Natural killer cell treated with Interleukin-12 subunit alpha and Interleukin-12 subunit beta and Interleukin-15 and Interleukin-18, amount 100 ng/mL, for 72 hours (primary cell): Measurements from ENCODE around the gene PPP1R9A. TPM values are rescaled to one million over a fixed set of nuclear protein-coding genes. Genes with fewer than 3 reads are reported as not detected.

Experiments used
- ATAC-seq, 2 donors: fragments of 150-1000 bp; cut with Tn5 transposase in 1 of 2; sonication (Bioruptor Pico), chemical (Tn5 transposase) in 1 of 2; 2 replicates each; pipeline ENCODE4 v1.10.0; 2021
- DNase-seq: peaks from one replicate; pipeline ENCODE4 v3.0.0; 2022; ENCODE audit warnings: low spot score
- H3K27ac Mint-ChIP-seq, 2 donors: 1 replicate in 1 of 2; 2 replicates in 1 of 2; pipeline ENCODE4 v1.8.0; 2022; ENCODE audit warnings: mixed read lengths in 2 of 2, mild to moderate bottlenecking in 1 of 2, moderate library complexity in 1 of 2
- H3K27me3 Mint-ChIP-seq, 2 donors: 1 replicate in 1 of 2; 2 replicates in 1 of 2; pipeline ENCODE4 v1.8.0; 2022; ENCODE audit warnings: mixed read lengths in 2 of 2
- H3K36me3 Mint-ChIP-seq: one replicate; pipeline ENCODE4 v1.8.0; 2022; ENCODE audit warnings: mixed read lengths
- H3K4me1 Mint-ChIP-seq, 2 donors: 1 replicate in 1 of 2; 2 replicates in 1 of 2; pipeline ENCODE4 v1.8.0; 2022; ENCODE audit warnings: low read depth in 2 of 2, mixed read lengths in 2 of 2, mild to moderate bottlenecking in 1 of 2
- H3K4me3 Mint-ChIP-seq: one replicate; pipeline ENCODE4 v1.8.0; 2022; ENCODE audit warnings: mixed read lengths
- H3K9me3 Mint-ChIP-seq: 2 replicates; pipeline ENCODE4 v1.8.0; 2022; ENCODE audit warnings: mixed read lengths
- total RNA-seq, 2 donors: library from RNA; stranded (reverse); gene quantifications; one replicate each; pipeline ENCODE4 v1.2.3, GENCODE V29; 2022

PPP1R9A gene
- total RNA-seq, 2 donors from 2014 or later, result 0.69 to 1.8 TPM

DNA sequence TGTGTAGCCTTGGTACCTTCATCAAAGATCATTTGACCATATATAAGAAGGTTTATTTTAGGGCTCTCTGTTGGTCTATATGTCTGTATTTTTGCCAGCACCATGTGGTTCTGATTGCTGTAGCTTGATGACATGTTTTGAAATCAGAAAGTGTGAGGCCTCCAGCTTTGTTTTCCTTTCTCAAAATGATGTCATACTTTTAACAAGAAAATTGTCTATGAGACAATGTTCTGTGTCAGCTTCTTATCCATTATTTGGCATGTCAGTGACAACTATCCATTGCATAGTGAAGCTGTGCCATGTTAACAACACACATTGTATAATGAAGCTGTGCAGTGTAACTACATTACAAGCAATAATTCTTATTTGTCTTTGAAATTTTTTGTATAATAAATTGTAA is 9.1 kb upstream of the PPP1R9A start:
- Mint-ChIP-seq H3K9me3 (no peaks in the 10 kb centered on the region), H3K27ac (no peak overlapping the region), H3K4me1 (peaks cover 3 to 4% of the 10 kb centered on the region in 2 donors), H3K36me3 (no peaks in the 10 kb centered on the region), H3K27me3 (peaks cover 0 to 2% of the 10 kb centered on the region in 2 donors), H3K4me3 (no peak overlapping the region)
- DNase-seq (no peak), ATAC-seq (no peak)

DNA sequence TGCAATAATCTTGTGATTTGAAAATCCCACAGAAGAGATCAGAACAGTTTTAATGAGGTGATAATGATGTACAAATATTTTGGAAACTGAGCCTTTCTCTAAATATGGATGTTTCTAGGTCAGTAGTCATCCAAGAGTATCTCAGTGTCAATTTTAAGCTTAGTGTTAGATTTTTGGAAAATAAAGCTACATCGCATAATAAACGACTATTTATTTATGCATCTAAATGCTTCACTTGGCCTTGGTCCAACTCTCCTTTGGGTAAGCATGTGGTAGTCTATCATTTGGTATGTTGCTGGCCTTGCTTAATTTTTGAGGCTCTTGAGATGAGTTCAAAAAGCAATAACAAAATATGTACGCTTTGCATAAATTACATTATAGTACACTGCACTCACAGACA is 5.4 kb upstream of the PPP1R9A start:
- Mint-ChIP-seq H3K27ac (no peak overlapping the region), H3K4me1 (peaks cover 3 to 4% of the 10 kb centered on the region in 2 donors), H3K27me3 (peaks cover 0 to 2% of the 10 kb centered on the region in 2 donors), H3K4me3 (no peak overlapping the region), H3K9me3 (no peaks in the 10 kb centered on the region), H3K36me3 (no peaks in the 10 kb centered on the region)
- DNase-seq (no peak), ATAC-seq (no peak)

- Mint-ChIP-seq H3K9me3 (no peaks in the 10 kb centered on the region), H3K27me3 (peaks cover 6 to 8% of the 10 kb centered on the region in 2 donors), H3K4me3 (no peak overlapping the region), H3K27ac (no peak overlapping the region), H3K36me3 (no peaks in the 10 kb centered on the region), H3K4me1 (peaks cover 0 to 6% of the 10 kb centered on the region in 2 donors)
- DNase-seq (no peak), ATAC-seq (no peak)
Observed at GRCh38 chr7:94903971-94904370, 3.4 kb upstream of the PPP1R9A start.

- no peaks in the 10 kb centered on the region for H3K9me3 Mint-ChIP-seq
- DNase-seq (no peak), ATAC-seq (no peak)
- peaks cover 0 to 6% of the 10 kb centered on the region in 2 donors for H3K4me1 Mint-ChIP-seq
- H3K36me3 Mint-ChIP-seq, result no peaks in the 10 kb centered on the region
- no peak overlapping the region for H3K27ac Mint-ChIP-seq
- peaks cover 16 to 18% of the 10 kb centered on the region in 2 donors for H3K27me3 Mint-ChIP-seq
- no peak overlapping the region for H3K4me3 Mint-ChIP-seq
Observed at GRCh38 chr7:94904982-94905381, 2.4 kb upstream of the PPP1R9A start.

GRCh38 chr7:94906065-94906851 is 1.1 kb upstream of the PPP1R9A start:
- ATAC-seq, result no peak
- Mint-ChIP-seq H3K4me1 (peaks cover 0 to 6% of the 10 kb centered on the region in 2 donors), H3K9me3 (no peaks in the 10 kb centered on the region), H3K27me3 (peaks cover 19 to 31% of the 10 kb centered on the region in 2 donors), H3K4me3 (no peak overlapping the region), H3K36me3 (no peaks in the 10 kb centered on the region), H3K27ac (no peak overlapping the region)
- no peak for DNase-seq

- peak; percentile 68 to 73 for ATAC-seq
- H3K27me3 Mint-ChIP-seq, result peaks cover 19 to 32% of the 10 kb centered on the region in 2 donors
- DNase-seq, result no peak
Observed at GRCh38 chr7:94907811-94908322, 473 bp downstream of the PPP1R9A start.

GRCh38 chr7:94908323-94909178 is 1.2 kb downstream of the PPP1R9A start:
- Mint-ChIP-seq H3K27me3 (peaks cover 19 to 32% of the 10 kb centered on the region in 2 donors), H3K27ac (no peak overlapping the region), H3K9me3 (no peaks in the 10 kb centered on the region), H3K36me3 (no peaks in the 10 kb centered on the region), H3K4me1 (peaks cover 0 to 6% of the 10 kb centered on the region in 2 donors), H3K4me3 (peak overlapping the region; percentile 51)
- ATAC-seq, result peak in 1 of 2 donors; percentile 61
- no peak for DNase-seq

More at GRCh38 chr7:94907811-94908322, 473 bp downstream of the PPP1R9A start:
- no peaks in the 10 kb centered on the region for H3K36me3 Mint-ChIP-seq
- H3K4me3 Mint-ChIP-seq, result peak overlapping the region; percentile 51
- H3K4me1 Mint-ChIP-seq, result peaks cover 0 to 6% of the 10 kb centered on the region in 2 donors
- H3K9me3 Mint-ChIP-seq, result no peaks in the 10 kb centered on the region
- no peak overlapping the region for H3K27ac Mint-ChIP-seq

DNA sequence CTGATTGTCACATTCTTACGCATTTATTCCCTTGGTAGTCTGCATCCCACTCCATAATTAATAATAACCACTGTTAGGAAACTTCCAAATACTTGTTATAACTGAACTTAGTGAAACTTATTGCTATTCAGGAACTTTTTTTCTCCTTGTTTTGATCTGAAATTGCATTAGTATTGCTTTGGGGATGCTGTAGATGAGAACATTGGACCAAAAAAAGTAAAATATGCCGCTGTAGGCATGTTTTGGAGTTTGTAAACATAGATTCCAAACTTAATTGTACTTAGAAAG is 1.7 kb downstream of the PPP1R9A start:
- Mint-ChIP-seq H3K27ac (no peak overlapping the region), H3K4me3 (no peak overlapping the region), H3K4me1 (peaks cover 0 to 6% of the 10 kb centered on the region in 2 donors), H3K36me3 (no peaks in the 10 kb centered on the region), H3K27me3 (peaks cover 19 to 32% of the 10 kb centered on the region in 2 donors), H3K9me3 (no peaks in the 10 kb centered on the region)
- ATAC-seq (no peak), DNase-seq (no peak)

GRCh38 chr7:94912085-94912484 is 4.7 kb downstream of the PPP1R9A start:
- H3K4me3 Mint-ChIP-seq, result no peak overlapping the region
- ATAC-seq (no peak), DNase-seq (no peak)
- peaks cover 0 to 6% of the 10 kb centered on the region in 2 donors for H3K4me1 Mint-ChIP-seq
- no peak overlapping the region for H3K27ac Mint-ChIP-seq
- H3K36me3 Mint-ChIP-seq, result no peaks in the 10 kb centered on the region
- H3K9me3 Mint-ChIP-seq, result no peaks in the 10 kb centered on the region
- peaks cover 19 to 32% of the 10 kb centered on the region in 2 donors for H3K27me3 Mint-ChIP-seq

DNA sequence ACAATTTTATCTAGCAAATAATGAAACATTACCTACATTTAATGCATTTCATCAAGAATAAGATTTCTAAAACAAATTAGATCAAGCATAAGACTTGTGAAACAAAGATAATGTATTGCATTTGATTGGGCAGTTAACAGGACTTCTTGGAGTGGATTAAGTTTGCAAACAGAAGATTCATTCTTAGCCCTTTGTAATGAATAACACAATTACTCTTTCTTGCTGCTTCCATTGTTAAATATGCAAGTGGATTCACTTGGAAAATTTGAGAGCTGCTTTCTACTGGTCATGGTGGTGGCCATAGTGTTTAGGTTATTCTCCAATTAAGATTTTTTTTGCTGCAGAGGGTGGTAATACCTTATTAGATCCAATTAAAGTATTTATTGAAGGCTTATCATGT is 6.0 kb downstream of the PPP1R9A start:
- no peak for ATAC-seq
- Mint-ChIP-seq H3K27me3 (peaks cover 19 to 30% of the 10 kb centered on the region in 2 donors), H3K4me3 (no peak overlapping the region), H3K27ac (no peak overlapping the region), H3K9me3 (no peaks in the 10 kb centered on the region), H3K4me1 (peaks cover 0 to 2% of the 10 kb centered on the region in 2 donors), H3K36me3 (no peaks in the 10 kb centered on the region)
- no peak for DNase-seq

DNA sequence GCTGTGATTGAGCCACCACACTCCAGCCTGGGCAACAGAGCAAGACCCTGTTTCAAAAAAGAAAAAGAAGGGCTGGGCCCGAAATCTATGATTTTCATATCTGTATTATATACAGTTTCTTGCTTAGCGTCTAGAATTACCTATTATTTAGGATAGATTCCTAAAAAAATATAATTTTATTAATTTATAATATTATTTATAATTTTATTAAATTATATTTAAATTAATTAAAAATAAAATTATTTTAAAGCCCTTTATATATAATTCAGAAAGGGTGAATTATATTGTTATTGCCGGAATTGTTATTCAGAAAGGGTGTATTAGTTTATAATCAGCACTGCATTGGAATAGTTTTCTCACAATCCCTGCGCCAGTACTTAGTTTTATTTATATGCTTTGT is 14.5 kb downstream of the PPP1R9A start:
- Mint-ChIP-seq H3K4me3 (no peak overlapping the region), H3K4me1 (no peaks in the 10 kb centered on the region), H3K27me3 (no peaks in the 10 kb centered on the region), H3K27ac (no peak overlapping the region), H3K9me3 (no peaks in the 10 kb centered on the region), H3K36me3 (no peaks in the 10 kb centered on the region)
- ATAC-seq, result no peak
- DNase-seq, result no peak

GRCh38 chr7:94922457-94922856 is 15.1 kb downstream of the PPP1R9A start:
- no peaks in the 10 kb centered on the region for H3K4me1 Mint-ChIP-seq
- no peak overlapping the region for H3K27ac Mint-ChIP-seq
- H3K36me3 Mint-ChIP-seq, result no peaks in the 10 kb centered on the region
- ATAC-seq (no peak), DNase-seq (no peak)
- no peaks in the 10 kb centered on the region for H3K9me3 Mint-ChIP-seq
- H3K4me3 Mint-ChIP-seq, result no peak overlapping the region
- H3K27me3 Mint-ChIP-seq, result no peaks in the 10 kb centered on the region

GRCh38 chr7:94923412-94923811 is 16.0 kb downstream of the PPP1R9A start:
- Mint-ChIP-seq H3K9me3 (no peaks in the 10 kb centered on the region), H3K27ac (no peak overlapping the region), H3K36me3 (no peaks in the 10 kb centered on the region), H3K4me1 (no peaks in the 10 kb centered on the region), H3K27me3 (no peaks in the 10 kb centered on the region), H3K4me3 (no peak overlapping the region)
- no peak for ATAC-seq
- no peak for DNase-seq

- Mint-ChIP-seq H3K9me3 (no peaks in the 10 kb centered on the region), H3K4me1 (no peaks in the 10 kb centered on the region), H3K36me3 (no peaks in the 10 kb centered on the region), H3K27me3 (no peaks in the 10 kb centered on the region), H3K4me3 (no peak overlapping the region), H3K27ac (no peak overlapping the region)
- ATAC-seq (no peak), DNase-seq (no peak)
Observed at GRCh38 chr7:94928168-94928707, 20.8 kb downstream of the PPP1R9A start.
